GM23248 (cell line): ENCODE results near the gene TMEM30A. TPM values are rescaled to one million over a fixed set of nuclear protein-coding genes. Genes with fewer than 3 reads are reported as not detected.

ENCODE experiments used
- DNase-seq: peaks from one replicate; pipeline ENCODE4 v3.0.0-alpha.2; 2015
- H2AFZ ChIP-seq: fragments of 200-600 bp; sonication (generic); 2 replicates; pipeline ENCODE4 v1.6.1; 2016; ENCODE audit warnings: antibody characterized with exemption
- H3F3A ChIP-seq: fragments of 200-600 bp; sonication (generic); 2 replicates; pipeline ENCODE4 v1.6.1; 2016; ENCODE audit warnings: mild to moderate bottlenecking, antibody characterized with exemption, mixed run types; ENCODE audit not compliant: insufficient read depth
- H3K27ac ChIP-seq: fragments of 200-600 bp; sonication (generic); 2 replicates; pipeline ENCODE4 v1.5.1; 2016; ENCODE audit warnings: mild to moderate bottlenecking
- H3K27me3 ChIP-seq: fragments of 200-600 bp; sonication (generic); replicated peaks from 2 replicates; pipeline ENCODE4 v1.6.1; 2016; ENCODE audit warnings: mild to moderate bottlenecking; ENCODE audit not compliant: insufficient read depth
- H3K36me3 ChIP-seq: fragments of 200-600 bp; sonication (generic); 2 replicates; pipeline ENCODE4 v1.6.1; 2016; ENCODE audit warnings: low read depth, mild to moderate bottlenecking
- H3K4me1 ChIP-seq: fragments of 200-600 bp; sonication (generic); 2 replicates; pipeline ENCODE4 v1.6.1; 2016; ENCODE audit warnings: mild to moderate bottlenecking; ENCODE audit not compliant: insufficient read depth
- H3K4me2 ChIP-seq: fragments of 200-600 bp; sonication (generic); one replicate; pipeline ENCODE4 v1.6.1; 2016; ENCODE audit warnings: mild to moderate bottlenecking; ENCODE audit not compliant: unreplicated experiment
- H3K4me3 ChIP-seq: fragments of 200-600 bp; sonication (generic); 2 replicates; pipeline ENCODE4 v1.5.1; 2016; ENCODE audit warnings: mild to moderate bottlenecking
- H3K79me2 ChIP-seq: fragments of 200-600 bp; sonication (generic); 2 replicates; pipeline ENCODE4 v1.6.1; 2016; ENCODE audit warnings: mild to moderate bottlenecking; ENCODE audit not compliant: insufficient read depth
- H3K9ac ChIP-seq: fragments of 200-600 bp; sonication (generic); 2 replicates; pipeline ENCODE4 v1.6.1; 2016; ENCODE audit warnings: mild to moderate bottlenecking
- H3K9me2 ChIP-seq: fragments of 200-600 bp; sonication (generic); 2 replicates; pipeline ENCODE4 v1.6.1; 2016; ENCODE audit warnings: mixed run types, mild to moderate bottlenecking, moderate library complexity; ENCODE audit not compliant: insufficient read depth
- H3K9me3 ChIP-seq: fragments of 200-600 bp; sonication (generic); one replicate; pipeline ENCODE4 v1.6.1; 2017; ENCODE audit warnings: low read depth
- H4K20me1 ChIP-seq: fragments of 200-600 bp; sonication (generic); 2 replicates; pipeline ENCODE4 v1.6.0; 2016; ENCODE audit not compliant: insufficient read depth
- EZH2 ChIP-seq: fragments of 200-600 bp; sonication (generic); IDR thresholded peaks from 2 replicates; pipeline ENCODE4 v1.6.1; 2018; ENCODE audit warnings: antibody characterized with exemption, mild to moderate bottlenecking; ENCODE audit not compliant: insufficient read depth, poor library complexity, severe bottlenecking
- EZH2phosphoT487 ChIP-seq: fragments of 200-600 bp; sonication (generic); IDR thresholded peaks from 2 replicates; pipeline ENCODE4 v1.6.1; 2018; ENCODE audit warnings: antibody characterized with exemption, moderate library complexity, mild to moderate bottlenecking, low read depth; ENCODE audit not compliant: insufficient read depth
- WGBS, 2 experiments: methylation state at CpG; one replicate each; pipeline ENCODE4 v1.1.6; 2015 to 2017; ENCODE audit warnings: low lambda C conversion rate in 2 of 2, low coverage in 1 of 2; ENCODE audit errors: missing lambda C conversion rate in 2 of 2; 5-methylcytosine and 5-hydroxymethylcytosine counted together
- in situ Hi-C: fragments of 300-500 bp; cut with MboI; formaldehyde crosslinking; loops from 2 replicates; pipeline ENCODE4 v1.15.0; 2020
- polyA plus RNA-seq: library from polyadenylated mRNA; unstranded; fragments of >200 nt; fragmentation: Nextera tagmentation; extraction: Ambion mirVana; gene quantifications from 2 replicates; pipeline ENCODE4 v1.2.1, GENCODE V29; 2016
- total RNA-seq: library from RNA; depleted of rRNA; stranded (reverse); fragments of >200 nt; shearing (Covaris generic); gene quantifications from 2 replicates; pipeline ENCODE4 v1.2.3, GENCODE V29; 2014

The TMEM30A gene
- total and polyA plus RNA-seq, 2 experiments from 2014 or later = 125 to 152 TPM

DNA sequence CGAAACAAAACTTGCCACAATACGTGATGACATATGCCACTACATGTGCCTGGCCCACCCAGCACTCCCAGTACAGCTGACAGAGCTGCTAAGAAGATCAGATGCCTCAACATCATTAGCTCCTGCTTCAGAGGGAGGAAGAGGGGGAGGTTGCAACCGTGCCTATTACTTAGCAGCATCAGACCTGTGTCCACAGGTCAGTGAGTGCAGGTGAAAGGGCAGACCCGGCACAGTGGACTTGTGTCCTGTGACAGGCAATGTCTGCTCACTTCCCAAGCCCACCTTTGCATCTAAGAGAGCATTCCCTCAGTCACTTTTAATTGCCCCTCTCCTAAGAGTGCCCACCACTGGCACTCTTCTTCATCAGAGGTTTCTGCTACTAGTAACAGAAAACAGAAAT lies 69.3 kb downstream of the TMEM30A start:
- no peaks in the 10 kb centered on the region for H3K36me3 ChIP-seq
- TF ChIP-seq EZH2 = no peak
- no peak for TF ChIP-seq EZH2phosphoT487
- DNase-seq = no peak
- no peaks in the 10 kb centered on the region for H3K27me3 ChIP-seq
- no peak overlapping the region for H2AFZ ChIP-seq
- peaks cover 17% of the 10 kb centered on the region for H3F3A ChIP-seq
- H3K4me1 ChIP-seq = peaks cover 34% of the 10 kb centered on the region
- no peak overlapping the region for H3K9ac ChIP-seq
- no peaks in the 10 kb centered on the region for H4K20me1 ChIP-seq
- H3K9me3 ChIP-seq = no peaks in the 10 kb centered on the region
- no peak overlapping the region for H3K27ac ChIP-seq
- H3K4me3 ChIP-seq = no peak overlapping the region
- H3K4me2 ChIP-seq = no peak overlapping the region
- H3K9me2 ChIP-seq = no peaks in the 10 kb centered on the region
- 77 to 80% methylated on average over 4 of the region's 4 CpGs for WGBS, 2 experiments
- in situ Hi-C loops = loop anchor here (10.0 to 25.0 kb wide), 4 partner anchors 803 to 1478 kb away; no protein-coding TSS in a partner anchor
- no peaks in the 10 kb centered on the region for H3K79me2 ChIP-seq

DNA sequence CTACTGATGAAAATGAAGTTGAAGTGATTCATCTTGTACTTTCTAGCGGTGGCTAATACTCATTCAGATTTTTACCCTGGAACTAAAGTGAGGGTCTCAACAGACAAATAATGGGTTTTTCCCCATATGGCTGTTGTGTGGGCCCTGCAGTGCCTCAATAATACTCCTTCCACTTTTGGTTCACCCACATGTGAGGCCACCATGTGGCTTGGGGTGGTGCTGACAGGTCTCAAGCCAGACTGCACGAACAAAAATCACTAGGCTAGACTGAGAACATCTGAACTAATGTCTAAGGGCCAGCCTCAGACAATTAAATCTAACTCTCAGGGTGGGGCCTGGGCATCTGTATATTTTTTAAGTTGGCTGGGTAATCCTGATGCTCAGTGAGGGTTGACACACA lies 70.9 kb downstream of the TMEM30A start:
- no peak overlapping the region for H3K4me2 ChIP-seq
- H3K9me2 ChIP-seq = no peaks in the 10 kb centered on the region
- H3K27ac ChIP-seq = no peak overlapping the region
- no peaks in the 10 kb centered on the region for H3K9me3 ChIP-seq
- H4K20me1 ChIP-seq = no peaks in the 10 kb centered on the region
- H3K4me1 ChIP-seq = peaks cover 22% of the 10 kb centered on the region
- no peaks in the 10 kb centered on the region for H3K79me2 ChIP-seq
- H2AFZ ChIP-seq = no peak overlapping the region
- H3K27me3 ChIP-seq = no peaks in the 10 kb centered on the region
- H3K4me3 ChIP-seq = no peak overlapping the region
- H3K9ac ChIP-seq = no peak overlapping the region
- TF ChIP-seq EZH2 = no peak
- TF ChIP-seq EZH2phosphoT487 = no peak
- 70 to 75% methylated on average over 2 of the region's 2 CpGs for WGBS, 2 experiments
- in situ Hi-C loops = loop anchor here (10.0 to 25.0 kb wide), 4 partner anchors 801 to 1476 kb away; no protein-coding TSS in a partner anchor
- no peaks in the 10 kb centered on the region for H3K36me3 ChIP-seq
- peaks cover 16% of the 10 kb centered on the region for H3F3A ChIP-seq
- DNase-seq = no peak

DNA sequence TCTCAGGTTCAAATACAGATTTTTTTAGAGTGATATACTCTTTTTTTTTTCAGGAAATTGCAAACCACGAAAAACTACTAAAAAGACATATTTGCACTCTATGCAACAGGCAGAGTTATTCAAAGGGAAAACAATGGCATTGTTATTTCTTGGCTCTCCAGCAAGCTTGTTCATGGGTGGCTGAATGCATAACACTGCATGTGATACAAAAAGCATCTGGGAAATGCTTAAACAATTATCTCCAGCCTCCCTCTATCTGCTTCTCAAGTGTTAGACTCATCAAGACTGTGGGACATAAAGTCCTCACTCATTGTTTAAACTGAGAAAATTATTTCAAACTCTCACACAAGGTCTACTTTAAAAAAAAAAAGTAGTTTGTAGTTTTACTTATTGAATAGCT lies 71.5 kb downstream of the TMEM30A start:
- Histone ChIP-seq H3K4me1 (peaks cover 28% of the 10 kb centered on the region), H3K4me3 (no peak overlapping the region), H3K79me2 (no peaks in the 10 kb centered on the region), H3K9me3 (no peaks in the 10 kb centered on the region), H3K27ac (no peak overlapping the region), H3K9ac (no peak overlapping the region), H4K20me1 (no peaks in the 10 kb centered on the region), H2AFZ (no peak overlapping the region), H3K9me2 (no peaks in the 10 kb centered on the region), H3F3A (peaks cover 22% of the 10 kb centered on the region), H3K27me3 (no peaks in the 10 kb centered on the region), H3K36me3 (no peaks in the 10 kb centered on the region), H3K4me2 (no peak overlapping the region)
- TF ChIP-seq EZH2 (no peak), EZH2phosphoT487 (no peak)
- in situ Hi-C loops = loop anchor here (10.0 to 25.0 kb wide), 4 partner anchors 801 to 1476 kb away; no protein-coding TSS in a partner anchor
- WGBS, 2 experiments = 4 to 5% methylated on average over 1 of the region's 1 CpG
- peak; percentile 31 for DNase-seq

DNA sequence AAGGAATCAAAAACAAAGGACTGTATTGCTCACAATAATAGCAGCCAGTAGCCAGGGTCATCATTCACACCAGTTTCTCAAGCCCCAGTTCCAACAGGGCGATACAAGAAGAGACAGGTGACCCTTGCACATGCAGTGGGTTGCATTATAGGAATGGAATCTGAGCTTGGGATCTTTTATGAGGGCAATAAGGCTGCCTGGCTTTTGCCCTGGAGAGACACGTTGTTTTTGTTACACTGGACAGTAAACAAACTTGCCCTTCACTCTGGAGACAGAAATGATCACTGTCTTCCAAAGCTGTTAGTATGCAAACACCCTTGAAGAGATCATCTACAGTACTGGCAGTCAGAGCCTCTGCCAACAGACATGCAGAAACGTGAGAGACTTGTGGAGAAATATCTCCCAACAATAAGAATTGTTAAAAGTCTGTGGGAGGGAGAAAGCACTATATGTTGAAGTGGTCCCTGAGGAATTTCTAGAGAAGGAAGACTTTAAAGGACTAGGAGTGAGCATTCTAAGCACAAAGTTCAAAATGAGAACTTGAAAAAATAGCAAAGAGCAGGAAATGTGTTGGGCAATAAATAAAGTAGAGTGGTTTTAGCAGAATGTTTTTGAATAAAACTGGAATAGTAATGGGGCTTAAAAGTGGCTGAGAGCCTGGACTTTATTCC lies 72.5 kb downstream of the TMEM30A start:
- TF ChIP-seq EZH2 (no peak), EZH2phosphoT487 (no peak)
- Histone ChIP-seq H3K4me1 (peaks cover 18% of the 10 kb centered on the region), H3F3A (peaks cover 19% of the 10 kb centered on the region), H3K36me3 (no peaks in the 10 kb centered on the region), H3K4me3 (no peak overlapping the region), H3K9ac (no peak overlapping the region), H4K20me1 (no peaks in the 10 kb centered on the region), H3K27me3 (no peaks in the 10 kb centered on the region), H3K79me2 (no peaks in the 10 kb centered on the region), H3K9me2 (no peaks in the 10 kb centered on the region), H3K9me3 (no peaks in the 10 kb centered on the region), H3K4me2 (no peak overlapping the region), H2AFZ (no peak overlapping the region), H3K27ac (no peak overlapping the region)
- in situ Hi-C loops = loop anchor here (10.0 to 25.0 kb wide), 4 partner anchors 800 to 1475 kb away; no protein-coding TSS in a partner anchor
- DNase-seq = no peak
- WGBS, 2 experiments = 13% methylated on average over 3 of the region's 3 CpGs
